Measurements from ENCODE around the gene ACSL1.

ACSL1 gene

GRCh38 chr4:184719407-184719806 lies 106.4 kb downstream of the ACSL1 start:
- DNase-seq (ENCODE audit: low read depth in 2 of 2): no peak

- DNase-seq (ENCODE audit: low read depth in 2 of 2): no peak
These were observed 110.2 kb downstream of the ACSL1 start for GRCh38 chr4:184715526-184715925.

- no peak for DNase-seq (ENCODE audit: low read depth in 2 of 2)
These were observed 111.9 kb downstream of the ACSL1 start for GRCh38 chr4:184713887-184714286.

GRCh38 chr4:184712322-184712721 lies 113.4 kb downstream of the ACSL1 start:
- no peak for DNase-seq (ENCODE audit: low read depth in 2 of 2)

GRCh38 chr4:184706453-184706852 lies 119.3 kb downstream of the ACSL1 start:
- no peak for DNase-seq (ENCODE audit: low read depth in 2 of 2)

DNA sequence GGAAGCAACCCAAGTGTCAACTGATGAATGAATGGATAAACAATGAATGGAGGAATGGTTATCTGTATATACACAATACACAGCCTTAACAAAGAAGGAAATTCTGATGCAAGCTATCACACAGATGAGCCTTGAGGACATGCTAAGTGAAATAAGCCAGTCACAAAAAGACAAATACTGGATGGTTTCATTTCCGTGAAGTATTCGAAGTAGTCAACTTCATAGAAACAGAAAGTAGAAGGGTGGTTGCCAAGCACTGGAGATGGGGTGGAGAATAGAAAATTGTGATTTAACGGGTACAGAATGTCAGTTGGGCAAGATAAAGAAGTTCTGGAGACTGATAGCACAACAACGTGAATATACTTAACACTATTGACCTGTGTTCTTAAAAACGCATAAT lies 120.1 kb downstream of the ACSL1 start:
- no peak for DNase-seq (ENCODE audit: low read depth in 2 of 2)
